Liver (tissue), 9 donors: ENCODE measurements around the gene PALM2AKAP2. TPM values are rescaled to one million over a fixed set of nuclear protein-coding genes. Genes with fewer than 3 reads are reported as not detected.

Source experiments
- DNase-seq: peaks from one replicate; pipeline ENCODE4 v3.0.0-alpha.2; 2017; ENCODE audit warnings: low spot score
- H3K27ac ChIP-seq, 2 donors: one replicate each; pipeline ENCODE4 v1.7.0; 2013; ENCODE audit warnings: inconsistent platforms in 2 of 2, low read length in 2 of 2, control low read depth in 1 of 2, low read depth in 1 of 2, mild to moderate bottlenecking in 1 of 2
- H3K27me3 ChIP-seq, 4 donors: one replicate each; pipeline versions ENCODE4 v1.6.1 to v1.7.0; 2013; ENCODE audit warnings: low read length in 3 of 4, inconsistent platforms in 1 of 4, mild to moderate bottlenecking in 1 of 4, moderate library complexity in 1 of 4; ENCODE audit not compliant: control insufficient read depth in 4 of 4, insufficient read depth in 4 of 4
- H3K36me3 ChIP-seq, 4 donors: one replicate each; pipeline versions ENCODE4 v1.6.1 to v1.7.0; 2013; ENCODE audit warnings: low read length in 3 of 4, mild to moderate bottlenecking in 3 of 4, low read depth in 1 of 4, moderate library complexity in 1 of 4; ENCODE audit not compliant: control insufficient read depth in 4 of 4, insufficient read depth in 3 of 4
- H3K4me1 ChIP-seq, 4 donors: one replicate each; pipeline versions ENCODE4 v1.6.1 to v1.7.0; 2013; ENCODE audit warnings: low read length in 3 of 4, mild to moderate bottlenecking in 3 of 4, moderate library complexity in 1 of 4; ENCODE audit not compliant: control insufficient read depth in 4 of 4, insufficient read depth in 4 of 4
- H3K4me3 ChIP-seq, 3 donors: one replicate each; pipeline versions ENCODE4 v1.6.1 to v1.7.0; 2013; ENCODE audit warnings: low read length in 3 of 3, control low read depth in 1 of 3, low read depth in 1 of 3, mild to moderate bottlenecking in 1 of 3
- H3K9ac ChIP-seq, 2 donors: one replicate each; pipeline ENCODE4 v1.7.0; 2013; ENCODE audit warnings: low read length in 2 of 2, mild to moderate bottlenecking in 2 of 2, moderate library complexity in 2 of 2, control low read depth in 1 of 2, low read depth in 1 of 2
- H3K9me3 ChIP-seq, 4 donors: one replicate each; pipeline versions ENCODE4 v1.6.1 to v1.7.0; 2013; ENCODE audit warnings: low read length in 3 of 4; ENCODE audit not compliant: control insufficient read depth in 4 of 4
- ATF3 ChIP-seq: IDR thresholded peaks from 2 replicates; pipeline ENCODE4 v1.6.1; 2016; ENCODE audit warnings: antibody characterized with exemption
- CTCF ChIP-seq: fragments of 150-350 bp; IDR thresholded peaks from 2 replicates; pipeline ENCODE4 v1.5.1; 2017; ENCODE audit warnings: improper control_type of control experiment, low read depth, low read length; ENCODE audit not compliant: missing input control
- EGR1 ChIP-seq, 2 donors: IDR thresholded peaks; 2 replicates each; pipeline ENCODE4 v1.6.1; 2016 to 2018; ENCODE audit warnings: antibody characterized with exemption in 2 of 2, low read depth in 2 of 2
- FOXA1 ChIP-seq: IDR thresholded peaks from 2 replicates; pipeline ENCODE4 v1.6.1; 2016; ENCODE audit warnings: antibody characterized with exemption
- FOXA2 ChIP-seq: IDR thresholded peaks from 2 replicates; pipeline ENCODE4 v1.6.1; 2016; ENCODE audit warnings: antibody characterized with exemption
- GABPA ChIP-seq, 2 donors: IDR thresholded peaks in 1 of 2; conservative IDR thresholded peaks in 1 of 2; 2 replicates each; pipeline ENCODE4 v1.6.1; 2016; ENCODE audit warnings: antibody characterized with exemption in 2 of 2, mild to moderate bottlenecking in 1 of 2, moderate library complexity in 1 of 2
- HNF4A ChIP-seq, 2 donors: conservative IDR thresholded peaks; 2 replicates each; pipeline ENCODE4 v1.6.1; 2016; ENCODE audit warnings: antibody characterized with exemption in 2 of 2, mild to moderate bottlenecking in 2 of 2
- HNF4G ChIP-seq: IDR thresholded peaks from 2 replicates; pipeline ENCODE4 v1.6.1; 2016; ENCODE audit warnings: antibody characterized with exemption
- JUND ChIP-seq, 2 donors: IDR thresholded peaks; 2 replicates each; pipeline ENCODE4 v1.6.1; 2016; ENCODE audit warnings: antibody characterized with exemption in 2 of 2
- MAX ChIP-seq: IDR thresholded peaks from 2 replicates; pipeline ENCODE4 v1.6.1; 2016; ENCODE audit warnings: antibody characterized with exemption
- NR2F2 ChIP-seq: IDR thresholded peaks from 2 replicates; pipeline ENCODE4 v1.6.1; 2016; ENCODE audit warnings: antibody characterized with exemption
- RAD21 ChIP-seq, 2 donors: IDR thresholded peaks; 2 replicates each; pipeline ENCODE4 v1.6.1; 2016; ENCODE audit warnings: antibody characterized with exemption in 2 of 2, mild to moderate bottlenecking in 2 of 2
- REST ChIP-seq: IDR thresholded peaks from 2 replicates; pipeline ENCODE4 v1.6.1; 2016; ENCODE audit warnings: antibody characterized with exemption, mild to moderate bottlenecking
- RXRA ChIP-seq, 2 donors: IDR thresholded peaks; 2 replicates each; pipeline ENCODE4 v1.6.1; 2017 to 2018; ENCODE audit warnings: antibody characterized with exemption in 2 of 2, mild to moderate bottlenecking in 1 of 2
- SP1 ChIP-seq: IDR thresholded peaks from 2 replicates; pipeline ENCODE4 v1.6.1; 2018; ENCODE audit warnings: antibody characterized with exemption, mild to moderate bottlenecking
- TAF1 ChIP-seq: conservative IDR thresholded peaks from 2 replicates; pipeline ENCODE4 v1.6.1; 2016; ENCODE audit warnings: antibody characterized with exemption, mild to moderate bottlenecking
- YY1 ChIP-seq: IDR thresholded peaks from 2 replicates; pipeline ENCODE4 v1.6.1; 2016; ENCODE audit warnings: antibody characterized with exemption, mild to moderate bottlenecking
- ZBTB33 ChIP-seq: IDR thresholded peaks from 2 replicates; pipeline ENCODE4 v1.6.1; 2016; ENCODE audit warnings: antibody characterized with exemption
- WGBS: extraction: QIAGEN DNeasy Blood & Tissue Kit; methylation state at CpG from one replicate; pipeline ENCODE4 v1.1.7; 2013; 5-methylcytosine and 5-hydroxymethylcytosine counted together
- polyA plus RNA-seq, 2 donors: library from polyadenylated mRNA; stranded (reverse) in 1 of 2; unstranded in 1 of 2; fragments of 200-250 nt in 1 of 2; fragments of >200 nt in 1 of 2; fragmentation: Nextera tagmentation in 1 of 2; extraction: Ambion mirVana in 1 of 2; gene quantifications; one replicate each; pipeline versions ENCODE4 v1.2.1 to v1.2.3, GENCODE V29; 2013 to 2015
- total RNA-seq, 2 donors: library from RNA; depleted of rRNA; stranded (reverse); fragments of >200 nt; gene quantifications; one replicate each; pipeline ENCODE4 v1.2.3, GENCODE V29; 2014
- donor health status: healthy.
- donor health status: healthy.
- donor health status: healthy.
- donor health status: healthy.
- donor health status: healthy.

Gene PALM2AKAP2
- total and polyA plus RNA-seq, 4 donors = 4.6 to 47.9 (median 6.2) TPM

- TF ChIP-seq FOXA2 = peak; percentile 51
- TF ChIP-seq GABPA (IDR thresholded peaks at IDR 0.05 in 1 of 2, conservative IDR thresholded peaks at IDR 0.05 in 1 of 2) = no peak
- TF ChIP-seq SP1 = peak; percentile 91
- TF ChIP-seq MAX = peak; percentile 93
- TF ChIP-seq CTCF = no peak
- TF ChIP-seq JUND (IDR thresholded peaks at IDR 0.05) = peak; percentile 54 to 56
- TF ChIP-seq YY1 = peak; percentile 60
- TF ChIP-seq RAD21 (IDR thresholded peaks at IDR 0.05) = peak; percentile 48 to 71
- TF ChIP-seq TAF1 = no peak
- TF ChIP-seq ZBTB33 = peak; percentile 76
- TF ChIP-seq ATF3 = no peak
- TF ChIP-seq HNF4A (conservative IDR thresholded peaks at IDR 0.05) = peak; percentile 97 to 99
- peak; percentile 40 for TF ChIP-seq FOXA1
- peak; percentile 90 for TF ChIP-seq HNF4G
- peak; percentile 95 to 96 for TF ChIP-seq RXRA (IDR thresholded peaks at IDR 0.05)
- TF ChIP-seq NR2F2 = peak; percentile 72
- TF ChIP-seq REST = peak; percentile 45
- TF ChIP-seq EGR1 (IDR thresholded peaks at IDR 0.05; ENCODE audit: low read depth in 2 of 2) = peak in 1 of 2 donors; percentile 50
- H3K9ac ChIP-seq = no peak overlapping the region
- no peak for DNase-seq
- no peak overlapping the region for H3K4me3 ChIP-seq
- H3K4me1 ChIP-seq = peaks cover 6 to 79% (median 45%) of the 10 kb centered on the region in 4 donors
- 31% methylated on average over 1 of the region's 1 CpG for WGBS
- peak overlapping the region; percentile 83 to 92 for H3K27ac ChIP-seq
- H3K27me3 ChIP-seq = no peaks in the 10 kb centered on the region
- no peaks in the 10 kb centered on the region for H3K9me3 ChIP-seq
- no peaks in the 10 kb centered on the region for H3K36me3 ChIP-seq
Measured at GRCh38 chr9:109811876-109812275, 31.9 kb downstream of the PALM2AKAP2 start.
